HG03066 (cell line): ENCODE data around the gene KLHL13.
"Not testable (repeated sequence)": the region's sequence is repeated elsewhere in the genome, so short reads cannot be mapped to it uniquely, and the experiment has no call there.

Experiments used
- ATAC-seq: cut with Tn5 transposase; IDR thresholded peaks from one replicate; pipeline ENCODE4 v1.9.1; 2021; ENCODE audit warnings: low read depth; ENCODE audit not compliant: unreplicated experiment

The KLHL13 gene

DNA sequence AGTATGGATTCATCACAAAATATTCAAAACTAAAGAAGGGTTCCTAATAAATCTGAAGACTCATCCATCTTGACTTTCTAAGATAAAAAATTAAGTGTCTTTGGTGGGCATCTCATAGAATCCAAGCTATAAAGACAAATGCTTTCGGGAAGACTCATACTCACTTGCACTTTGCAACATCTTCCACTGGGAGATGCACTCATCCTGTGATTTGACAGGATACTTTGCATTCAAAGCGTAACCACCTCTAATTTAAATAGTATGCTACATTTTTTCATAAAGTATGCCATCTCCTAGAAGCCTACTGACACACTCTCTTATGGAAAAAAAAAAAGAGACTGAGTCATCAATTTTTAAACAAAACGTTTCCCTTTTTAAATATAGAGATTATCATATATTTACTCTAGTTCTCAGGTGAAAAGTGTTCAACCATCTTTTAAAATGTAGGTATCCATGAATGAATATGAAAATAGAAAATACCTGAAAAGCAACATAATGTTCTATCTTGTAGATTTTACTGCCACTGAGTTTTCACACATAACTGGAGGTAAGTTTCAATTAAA lies 119.6 kb downstream of the KLHL13 start:
- ATAC-seq, result no peak

DNA sequence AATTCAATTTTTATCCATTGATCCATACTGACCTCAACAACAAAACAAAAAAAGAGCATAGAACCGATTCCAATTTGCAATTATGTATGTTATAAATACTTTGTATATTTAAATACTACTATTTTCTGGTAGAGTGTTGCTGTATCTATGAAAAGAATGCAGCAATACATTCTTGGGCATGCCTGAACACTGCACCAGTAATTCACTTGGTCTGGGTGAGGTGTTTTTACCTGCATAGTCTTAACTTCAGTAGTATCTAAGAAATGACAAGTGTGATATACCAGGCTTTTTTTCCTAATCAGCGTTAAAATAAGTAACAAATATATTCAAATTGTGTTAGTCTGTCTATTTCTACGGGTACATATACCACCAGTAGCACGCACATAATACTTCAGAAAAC lies 120.2 kb downstream of the KLHL13 start:
- no peak for ATAC-seq

DNA sequence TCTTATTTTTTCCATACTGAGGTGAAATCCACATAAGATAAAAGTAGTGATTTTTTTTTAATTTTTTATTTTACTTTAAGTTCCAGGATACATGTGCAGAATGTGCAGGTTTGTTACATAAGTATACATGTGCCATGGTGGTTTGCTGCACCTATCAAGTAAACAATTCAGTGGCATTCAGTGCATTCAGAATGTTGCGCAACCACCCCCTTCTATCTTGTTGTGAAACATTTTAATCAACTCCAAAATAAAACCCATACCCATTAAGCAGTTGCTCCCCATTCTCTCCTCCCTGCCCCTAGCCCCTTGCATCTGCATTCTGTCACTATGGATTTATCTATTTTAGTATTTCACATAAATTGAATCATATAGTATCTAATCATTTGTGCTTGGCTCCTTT lies 121.2 kb downstream of the KLHL13 start:
- ATAC-seq, result no peak

DNA sequence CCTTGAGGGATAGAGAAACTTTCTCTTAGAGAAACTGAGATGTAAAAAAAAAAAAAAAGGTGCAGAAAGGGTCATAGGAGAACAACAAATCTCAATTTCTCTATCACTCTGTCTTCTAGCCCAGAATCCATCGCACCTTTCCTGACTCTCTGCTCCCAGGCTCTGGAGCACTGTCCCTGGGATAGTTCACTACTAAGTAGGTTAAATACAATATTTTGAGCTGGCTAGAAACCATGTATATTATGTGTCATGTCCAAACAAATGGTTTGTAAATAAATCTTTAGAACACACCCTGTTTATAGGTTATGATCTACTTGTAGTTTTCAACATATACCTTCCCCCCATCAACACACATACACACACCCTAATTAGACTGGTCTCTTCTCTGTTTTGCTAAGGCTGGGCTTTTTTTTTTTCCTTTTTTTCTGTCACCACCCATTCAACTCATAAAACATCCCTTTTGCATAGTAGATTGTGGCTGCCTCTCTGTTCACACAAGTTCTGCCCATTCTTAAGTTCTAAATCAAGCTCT lies 124.4 kb downstream of the KLHL13 start:
- ATAC-seq, result no peak

DNA sequence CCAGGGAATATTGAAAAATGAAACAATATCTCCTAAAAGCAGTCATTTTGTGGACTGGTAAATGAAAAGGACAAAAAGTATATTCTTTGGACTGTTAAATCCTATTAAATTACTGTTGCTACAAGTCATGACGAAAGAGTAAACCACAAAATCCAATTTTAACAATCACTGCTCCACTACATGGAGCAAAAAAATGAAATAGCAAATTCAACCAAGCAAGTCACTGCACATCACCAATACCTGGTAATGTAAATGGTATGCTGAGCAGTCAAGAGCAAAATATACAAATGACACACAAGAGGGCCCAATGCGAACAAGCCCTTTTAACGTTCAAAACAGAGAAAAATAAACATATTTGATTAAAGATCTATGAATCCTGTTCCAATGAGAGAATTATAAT lies 126.2 kb downstream of the KLHL13 start:
- no peak for ATAC-seq

DNA sequence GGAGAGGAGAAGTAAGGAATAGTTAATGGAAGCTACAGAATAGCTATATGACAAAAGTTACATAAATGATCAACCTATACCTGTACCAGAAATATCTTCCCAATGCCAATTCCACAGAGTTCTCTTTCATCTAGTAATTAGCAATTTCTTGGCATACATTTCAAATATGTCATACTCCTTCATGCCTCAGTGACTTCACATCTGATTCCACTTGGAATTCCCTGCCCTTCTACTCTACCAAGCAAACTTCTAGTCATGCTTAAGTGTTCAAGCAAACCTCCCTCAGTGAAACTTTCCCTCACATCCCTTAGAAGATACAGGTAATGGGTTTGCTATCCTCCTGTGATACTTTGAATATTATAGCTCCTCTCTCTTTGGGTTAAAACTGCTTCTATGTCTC lies 127.1 kb downstream of the KLHL13 start:
- no peak for ATAC-seq

DNA sequence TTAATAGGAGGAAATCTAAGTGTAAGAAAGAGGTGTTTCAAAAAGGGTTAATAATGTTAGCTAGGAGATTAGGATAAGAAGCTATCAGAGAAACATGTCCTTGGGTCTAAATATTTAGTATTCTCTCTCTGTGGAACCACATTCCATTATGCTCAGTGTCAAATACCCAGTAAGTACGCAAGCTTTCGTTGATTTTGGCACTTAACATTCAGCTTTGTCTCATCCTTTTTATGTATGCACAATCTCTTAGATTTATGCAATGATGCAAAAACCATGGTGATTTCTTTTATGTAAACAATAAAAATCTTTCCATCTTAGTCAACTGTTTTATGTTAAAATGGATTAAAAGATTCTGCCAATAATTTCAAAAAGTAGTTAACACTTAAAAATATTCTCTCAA lies 129.2 kb downstream of the KLHL13 start:
- no peak for ATAC-seq

DNA sequence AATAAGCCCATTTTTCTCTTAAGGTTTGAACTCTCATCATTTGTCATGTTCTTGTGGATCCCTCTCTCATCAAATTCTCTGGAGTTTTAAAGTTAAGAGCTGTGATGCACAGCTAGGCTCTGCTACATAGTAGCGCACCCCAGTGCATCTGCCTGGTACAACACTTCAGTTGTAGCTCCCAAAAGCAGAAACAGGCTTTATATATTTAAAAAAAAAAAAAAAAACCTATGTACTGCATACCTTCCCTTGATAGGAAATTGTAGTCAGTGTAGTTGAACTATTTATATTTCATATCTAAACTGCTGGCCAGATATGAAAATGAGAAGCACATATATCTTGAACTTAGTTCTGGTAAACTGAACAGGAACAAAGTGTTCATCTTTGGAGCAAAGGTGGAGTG lies 131.4 kb downstream of the KLHL13 start:
- no peak for ATAC-seq

DNA sequence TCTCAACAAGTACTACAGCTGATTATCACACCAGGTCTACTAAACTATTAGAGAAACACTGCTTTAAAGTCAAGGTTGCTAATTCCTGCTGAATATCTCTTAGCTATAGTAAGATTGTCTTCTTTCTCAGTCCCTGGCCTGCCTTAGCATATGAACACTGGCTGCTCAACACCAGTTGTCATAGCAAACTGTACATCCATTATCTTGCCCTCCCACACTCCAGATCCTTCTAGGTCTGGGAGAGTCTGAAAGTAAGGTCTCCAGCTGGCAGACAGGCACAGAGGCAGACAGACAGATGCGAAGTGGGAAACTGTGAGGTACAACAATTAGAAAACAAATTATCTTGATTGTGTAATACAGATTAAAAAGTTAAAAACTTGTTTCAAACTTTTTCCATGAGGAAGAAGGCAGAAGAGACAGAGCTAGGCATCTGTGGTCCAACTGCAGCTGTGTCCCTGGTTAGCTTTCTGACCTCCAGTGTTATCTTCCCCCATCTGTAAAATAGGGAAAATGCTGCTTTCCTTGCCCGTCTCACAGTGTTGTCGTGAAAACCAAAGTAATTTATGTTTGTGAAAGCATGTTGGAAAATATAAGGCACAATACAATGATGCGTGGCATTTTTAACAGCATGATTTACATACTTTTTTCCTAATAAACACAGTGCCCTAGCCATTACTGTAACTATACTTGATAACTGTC lies 133.8 kb downstream of the KLHL13 start:
- ATAC-seq, result no peak

DNA sequence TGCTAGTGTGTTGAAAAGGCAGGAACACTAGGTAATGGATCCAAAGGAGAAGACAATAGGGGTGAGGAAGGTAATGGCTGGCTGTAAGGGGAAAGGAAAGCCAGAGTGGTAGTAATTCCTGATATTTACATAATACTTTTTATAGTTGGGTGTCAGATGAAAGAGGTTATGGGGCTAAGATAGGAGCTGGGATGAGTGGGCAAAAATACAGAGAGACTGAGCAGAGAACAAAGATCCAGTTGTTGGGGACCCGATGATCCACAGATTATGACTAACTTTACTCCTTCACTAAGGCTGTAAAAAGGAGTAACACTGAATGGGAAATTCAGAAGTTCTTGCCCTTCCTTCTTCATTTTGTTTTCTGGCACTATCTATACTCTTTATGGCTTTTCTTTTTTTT lies 138.2 kb downstream of the KLHL13 start:
- no peak for ATAC-seq

DNA sequence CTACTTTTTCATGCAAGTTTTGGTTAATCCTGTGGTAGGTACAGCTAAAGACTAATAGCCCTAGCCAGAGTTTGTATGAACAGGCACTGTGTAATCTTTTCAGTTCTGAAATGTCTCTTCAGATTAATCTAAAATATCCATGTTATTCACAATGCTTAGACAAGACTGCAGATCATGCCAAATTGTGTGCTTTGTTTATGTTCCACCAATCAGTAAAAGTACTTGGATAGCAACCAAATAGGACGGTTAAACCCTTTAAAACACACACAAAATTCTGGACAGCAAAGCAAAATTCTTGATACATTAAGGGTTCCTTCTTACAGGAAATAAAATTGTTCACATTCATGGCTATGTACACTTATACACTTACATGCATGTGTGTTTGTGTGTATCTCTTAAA lies 139.1 kb downstream of the KLHL13 start:
- ATAC-seq, result no peak

DNA sequence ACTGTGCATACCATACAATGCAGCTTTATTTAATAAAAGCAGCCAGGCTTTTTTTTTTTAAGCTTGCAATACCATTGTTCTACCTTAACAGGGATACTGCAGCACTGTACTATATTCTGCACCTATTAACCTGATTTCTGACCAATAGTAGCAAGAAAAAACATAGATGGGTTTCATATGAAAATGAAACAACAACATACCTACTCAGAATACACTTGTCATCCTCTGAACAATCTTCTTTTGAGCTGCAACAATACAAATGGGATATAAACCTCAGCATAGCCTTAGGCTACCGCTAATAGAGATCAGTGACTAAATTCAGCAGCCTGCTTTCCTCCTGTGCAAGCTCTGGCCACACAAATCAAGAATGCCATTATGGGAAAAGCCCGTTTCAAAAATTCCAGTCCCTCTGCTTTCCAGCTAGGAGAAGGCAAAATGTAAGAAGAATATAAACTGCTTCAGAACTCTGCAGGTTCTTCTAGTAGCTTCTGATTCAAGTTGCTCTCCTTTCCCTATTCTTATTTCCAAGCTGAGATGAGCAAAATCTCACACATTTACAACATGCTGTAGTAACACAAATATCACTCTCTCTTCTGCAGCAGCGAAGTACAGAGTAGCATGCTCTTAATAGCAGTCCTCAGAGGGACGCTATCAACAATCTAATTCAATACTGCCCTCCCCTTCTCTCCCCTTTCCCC lies 143.4 kb downstream of the KLHL13 start:
- ATAC-seq, result no peak

DNA sequence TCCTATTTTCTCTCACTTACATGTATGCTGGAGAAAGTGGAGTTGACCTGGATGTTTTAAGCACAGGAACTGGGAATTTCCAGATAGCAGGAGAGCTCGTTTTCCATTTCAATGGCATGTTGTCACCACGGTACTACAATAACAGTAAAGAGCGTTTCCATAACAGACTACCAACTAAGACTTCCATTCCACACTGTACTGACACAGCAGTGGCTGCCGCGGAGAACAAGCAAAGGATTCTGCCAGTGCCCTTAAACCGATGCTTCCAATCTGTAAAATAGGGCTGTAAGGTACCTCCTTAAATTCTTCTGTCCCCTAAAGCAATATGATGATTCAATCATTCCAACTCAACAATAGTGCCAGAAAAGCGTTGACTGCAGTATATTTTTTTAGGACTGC lies 143.9 kb downstream of the KLHL13 start:
- ATAC-seq, result no peak

DNA sequence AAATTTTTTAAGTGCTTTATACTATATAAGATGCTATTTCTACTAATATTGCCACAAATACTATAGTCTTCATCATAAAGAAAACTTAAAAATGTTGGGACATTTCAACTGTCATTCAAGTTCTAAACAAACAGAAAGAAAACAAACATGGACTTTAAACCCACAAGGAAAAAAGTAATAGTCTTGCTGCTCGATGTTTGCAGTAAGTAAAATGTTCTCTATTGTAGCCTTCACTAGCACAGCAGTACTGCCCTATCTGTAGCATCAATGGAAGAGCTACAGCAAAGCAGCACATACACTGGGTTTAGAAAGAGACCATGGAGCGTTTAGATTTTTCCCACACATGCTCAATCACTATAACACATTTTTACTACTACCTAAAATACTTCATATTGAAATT lies 146.8 kb downstream of the KLHL13 start:
- no peak for ATAC-seq

DNA sequence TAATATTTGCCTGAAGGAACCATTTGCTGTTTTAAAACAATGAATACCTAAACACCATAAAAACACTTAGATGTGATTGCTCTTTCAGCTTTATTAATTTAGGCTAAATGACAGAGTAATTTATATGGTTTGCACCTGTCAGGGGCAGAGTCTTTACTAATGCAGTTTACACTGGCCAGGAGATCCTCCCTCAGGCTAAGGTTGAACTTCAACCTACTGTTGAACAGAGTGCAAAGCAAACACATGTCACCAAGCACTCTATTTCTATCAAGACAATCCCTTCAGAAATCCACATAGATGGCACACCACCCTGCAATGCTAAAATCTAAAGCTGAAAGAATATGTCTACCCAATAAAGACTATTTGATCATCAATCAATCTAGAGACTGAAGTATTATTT lies 147.3 kb downstream of the KLHL13 start:
- no peak for ATAC-seq

DNA sequence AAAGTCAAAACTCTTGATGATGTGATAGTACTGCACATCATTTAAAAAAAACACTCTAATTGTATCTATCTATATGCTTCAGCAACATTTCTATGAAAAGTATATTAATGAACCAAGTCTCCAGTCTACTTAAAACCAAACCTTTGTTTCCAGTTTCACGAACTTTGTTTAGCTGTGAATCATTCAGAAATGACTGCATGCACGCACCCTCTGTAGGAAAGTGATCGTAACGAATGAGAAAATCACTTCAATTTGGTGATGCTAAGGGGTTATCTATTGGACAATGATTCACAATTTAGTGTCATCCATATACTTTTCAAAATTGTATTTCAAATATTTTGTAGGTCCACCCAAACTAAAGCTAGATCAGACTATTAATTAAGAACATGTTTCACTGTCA lies 157.6 kb downstream of the KLHL13 start:
- ATAC-seq, result no peak

DNA sequence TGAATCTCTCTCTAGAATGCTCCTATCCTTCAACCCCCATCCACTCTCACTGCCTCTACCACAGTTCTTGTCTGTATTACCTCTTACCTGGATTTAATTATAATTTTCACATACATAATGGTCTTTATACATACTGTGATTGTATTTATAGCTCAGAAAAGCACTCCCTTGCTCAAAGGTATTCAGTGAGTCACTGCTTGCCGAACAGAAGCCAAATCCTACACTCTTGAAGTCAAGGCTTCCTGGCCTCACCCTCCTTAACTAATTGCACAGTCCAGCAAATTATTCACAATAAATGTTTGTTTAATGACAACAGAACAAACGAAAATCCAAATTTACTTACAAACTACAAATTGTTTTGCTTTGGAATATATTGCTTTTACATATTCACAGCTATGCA lies 159.5 kb downstream of the KLHL13 start:
- no peak for ATAC-seq

DNA sequence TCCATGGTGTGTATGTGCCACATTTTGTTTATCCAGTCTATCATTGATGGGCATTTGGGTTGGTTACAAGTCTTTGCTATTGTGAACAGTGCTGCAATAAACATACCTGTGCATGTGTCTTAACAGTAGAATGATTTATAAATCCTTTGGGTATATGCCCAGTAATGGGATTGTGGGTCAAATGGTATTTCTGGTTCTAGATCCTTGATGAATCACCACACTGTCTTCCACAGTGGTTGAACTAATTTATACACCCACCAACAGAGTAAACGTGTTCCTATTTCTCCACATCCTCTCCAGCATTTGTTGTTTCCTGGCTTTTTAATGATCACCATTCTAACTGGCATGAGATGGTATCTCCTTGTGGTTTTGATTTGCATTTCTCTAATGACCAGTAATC lies 177.3 kb downstream of the KLHL13 start:
- not testable (repeated sequence) for ATAC-seq

DNA sequence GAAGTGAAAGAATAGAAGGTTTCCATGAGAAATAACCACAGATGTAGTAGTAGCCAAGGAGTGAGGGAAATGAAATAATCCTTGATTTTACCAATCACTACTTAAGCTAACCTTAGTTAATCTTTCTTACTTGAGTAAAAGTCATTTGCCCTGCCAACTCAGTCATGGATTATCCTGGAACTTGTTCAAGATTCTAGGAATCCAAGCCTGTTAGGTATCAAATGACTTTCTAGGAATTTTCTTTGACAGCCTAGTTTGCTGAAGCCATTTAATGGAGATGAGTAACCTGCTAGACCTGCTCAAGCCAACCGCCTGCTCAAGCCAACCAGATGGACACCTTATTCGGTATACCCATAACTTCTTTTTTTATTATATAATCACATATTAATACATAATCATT lies 180.5 kb downstream of the KLHL13 start:
- ATAC-seq, result no peak

DNA sequence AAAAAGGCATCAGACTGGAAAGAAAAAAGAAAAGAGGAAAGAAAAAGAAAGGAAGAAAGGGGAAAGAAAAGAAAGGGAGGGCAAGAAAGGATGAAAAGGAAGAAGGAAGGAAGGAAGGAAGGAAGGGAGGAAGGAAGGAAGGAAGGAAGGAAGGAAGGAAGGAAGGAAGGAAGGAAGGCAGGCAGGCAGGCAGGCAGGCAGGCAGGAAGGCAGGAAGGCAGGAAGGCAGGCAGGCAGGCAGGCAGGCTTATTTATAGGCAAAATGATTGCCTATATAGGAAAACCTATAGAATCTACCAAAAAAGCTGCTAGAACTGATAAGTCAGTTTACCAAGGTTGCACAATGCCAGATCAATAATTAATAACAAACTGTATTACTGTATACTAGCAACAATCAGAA lies 186.5 kb downstream of the KLHL13 start:
- not testable (repeated sequence) for ATAC-seq

DNA sequence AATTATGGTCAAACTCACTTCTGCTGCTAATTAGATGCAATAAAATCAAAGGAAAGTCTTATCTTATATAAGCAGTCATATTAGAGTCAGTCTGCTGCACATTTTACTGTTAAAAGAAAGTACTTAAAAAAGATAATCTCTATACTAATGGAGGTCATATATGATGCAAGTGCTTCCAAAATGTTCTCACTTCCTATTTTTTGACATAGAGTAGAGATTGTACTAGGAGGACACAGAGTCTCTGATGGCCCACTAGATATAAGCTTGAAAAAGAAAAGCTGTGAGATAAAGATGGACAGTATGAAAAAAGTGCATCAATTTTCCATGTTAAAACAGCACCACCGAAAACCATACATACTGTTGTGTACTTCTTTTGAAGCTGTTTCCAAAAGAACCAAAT lies 196.9 kb downstream of the KLHL13 start:
- ATAC-seq, result no peak

DNA sequence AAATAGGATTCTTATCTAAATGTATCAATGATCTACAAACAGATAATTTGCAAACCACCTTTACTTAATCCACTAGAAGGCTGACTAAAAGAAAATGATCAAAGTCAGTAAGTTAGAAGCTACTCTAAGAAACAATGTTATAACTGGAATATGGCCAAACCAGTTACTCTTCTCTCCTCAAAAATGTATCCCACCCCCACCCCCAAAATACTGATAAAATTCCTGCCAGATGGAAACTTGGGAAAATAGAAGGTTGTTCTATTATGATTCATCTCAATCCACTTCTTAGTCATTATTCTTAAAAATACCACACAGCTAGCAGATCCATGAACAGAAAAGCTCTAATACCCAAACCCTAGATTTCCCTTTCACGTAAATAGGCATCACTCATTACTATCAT lies 206.4 kb downstream of the KLHL13 start:
- ATAC-seq, result no peak
